NCI-H2171 treated with DMSO at 0.1 percent for 48 hours (cell line): ENCODE measurements around the gene JAM2.
"Not testable (repeated sequence)": the region's sequence is repeated elsewhere in the genome, so short reads cannot be mapped to it uniquely, and the experiment has no call there.

Experiments used
- DNase-seq: peaks from one replicate; lab custom pipeline; 2025; lab: John Stamatoyannopoulos, UW

JAM2 gene

GRCh38 chr21:25646474-25646873 is 7.4 kb downstream of the JAM2 start:
- DNase-seq, result no peak

DNA sequence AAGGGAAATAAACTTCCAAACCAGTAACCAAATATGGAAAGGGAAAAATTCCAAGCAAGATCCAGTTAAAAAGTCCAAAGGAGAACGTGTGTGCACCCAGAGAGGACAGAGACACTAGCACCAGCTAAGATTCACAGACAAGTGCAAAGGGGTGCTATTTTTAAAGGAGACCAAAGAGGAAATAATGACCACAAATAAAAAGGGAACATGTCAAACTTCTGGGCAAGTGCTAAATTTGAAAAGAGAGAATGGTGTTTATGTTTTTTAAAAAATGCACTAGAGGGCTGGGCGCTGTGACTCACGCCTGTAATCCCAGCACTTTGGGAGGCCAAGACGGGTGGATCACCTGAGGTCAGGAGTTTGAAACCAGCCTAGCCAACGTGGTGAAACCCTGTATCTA is 8.6 kb downstream of the JAM2 start:
- no peak for DNase-seq

GRCh38 chr21:25649146-25649545 is 10.1 kb downstream of the JAM2 start:
- no peak for DNase-seq

- no peak for DNase-seq
These were observed 17.4 kb downstream of the JAM2 start for GRCh38 chr21:25656412-25656811.

DNA sequence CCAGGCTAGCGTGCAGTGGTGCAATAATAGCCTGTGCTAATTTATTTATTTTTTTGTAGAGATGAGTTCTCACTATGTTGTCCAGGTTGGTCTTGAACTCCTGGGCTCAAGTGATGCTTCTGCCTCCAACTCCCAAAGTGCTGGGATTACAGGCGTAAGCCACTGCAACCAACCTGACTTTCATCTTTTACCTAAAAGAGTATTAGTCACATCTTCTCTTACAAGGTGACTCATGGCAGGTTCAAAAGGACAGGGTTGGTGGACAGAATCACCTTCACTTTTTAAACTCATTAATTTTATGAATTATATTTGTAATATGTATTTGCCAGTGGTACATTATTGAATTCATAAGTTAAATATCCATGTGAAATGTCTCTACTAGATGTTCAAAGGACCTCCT is 18.1 kb downstream of the JAM2 start:
- DNase-seq, result no peak

- DNase-seq, result no peak
These were observed 19.5 kb downstream of the JAM2 start for GRCh38 chr21:25658427-25659035.

DNA sequence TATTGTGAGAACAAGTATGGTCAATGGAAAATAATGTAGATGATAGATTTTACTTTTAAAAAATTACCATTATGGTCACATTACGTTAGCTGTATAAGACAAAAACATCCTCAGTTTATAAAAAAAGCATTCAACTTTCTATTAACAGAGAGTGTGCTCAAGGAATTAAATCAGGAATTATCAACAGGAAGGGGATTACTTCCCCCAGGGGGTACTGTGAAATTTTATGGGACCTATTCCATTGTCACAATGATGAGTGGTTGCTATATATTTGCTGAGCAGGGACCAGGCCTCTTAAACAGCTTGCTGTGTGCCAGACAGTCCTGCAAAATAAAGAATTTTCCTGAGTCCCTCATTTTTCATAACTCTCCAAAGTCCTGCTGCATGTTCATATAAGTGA is 21.2 kb downstream of the JAM2 start:
- DNase-seq, result no peak

DNA sequence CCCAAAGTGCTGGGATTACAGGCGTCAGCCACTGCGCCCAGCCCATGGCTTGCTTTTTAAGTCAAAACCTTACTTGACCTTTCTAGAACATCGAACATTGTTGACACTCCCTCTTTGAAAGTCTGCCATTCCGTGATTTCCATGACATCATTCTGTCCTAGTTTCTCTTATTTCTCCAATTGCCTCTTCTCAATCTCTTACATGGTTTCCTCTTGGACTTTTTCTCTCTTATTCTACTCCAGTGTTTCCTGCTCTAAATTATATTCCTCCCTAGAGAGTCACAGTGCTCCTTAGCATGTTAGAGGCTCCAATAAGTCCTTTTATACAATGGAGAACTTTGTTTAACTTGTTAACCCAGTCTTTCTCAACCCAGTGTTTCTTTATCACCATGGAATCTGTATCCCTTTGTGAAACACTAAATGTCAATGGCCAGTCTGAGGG is 25.5 kb downstream of the JAM2 start:
- DNase-seq, result no peak

GRCh38 chr21:25670726-25671125 is 31.7 kb downstream of the JAM2 start:
- DNase-seq, result no peak

- DNase-seq, result no peak
These were observed 37.4 kb downstream of the JAM2 start for GRCh38 chr21:25676451-25676850.

DNA sequence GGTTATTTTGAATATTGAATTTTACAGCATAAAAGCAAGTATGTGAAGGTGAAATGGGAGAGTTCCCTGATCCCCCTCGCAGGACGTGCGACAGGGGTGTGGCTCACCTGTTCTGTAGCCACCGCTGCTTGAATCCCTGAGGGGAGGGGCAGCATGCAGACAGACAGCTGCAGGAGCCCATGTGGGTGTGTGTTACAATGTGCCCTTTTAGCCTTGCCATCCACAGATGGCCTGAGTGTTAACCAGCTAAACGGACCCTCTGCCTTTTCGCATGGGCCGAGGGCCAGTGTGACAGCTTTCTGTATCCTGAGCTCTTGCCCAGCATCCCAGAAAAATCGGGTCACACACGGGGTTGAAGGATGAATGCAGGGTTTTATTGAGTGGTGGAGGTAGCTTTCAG is 43.3 kb downstream of the JAM2 start:
- DNase-seq, result no peak

DNA sequence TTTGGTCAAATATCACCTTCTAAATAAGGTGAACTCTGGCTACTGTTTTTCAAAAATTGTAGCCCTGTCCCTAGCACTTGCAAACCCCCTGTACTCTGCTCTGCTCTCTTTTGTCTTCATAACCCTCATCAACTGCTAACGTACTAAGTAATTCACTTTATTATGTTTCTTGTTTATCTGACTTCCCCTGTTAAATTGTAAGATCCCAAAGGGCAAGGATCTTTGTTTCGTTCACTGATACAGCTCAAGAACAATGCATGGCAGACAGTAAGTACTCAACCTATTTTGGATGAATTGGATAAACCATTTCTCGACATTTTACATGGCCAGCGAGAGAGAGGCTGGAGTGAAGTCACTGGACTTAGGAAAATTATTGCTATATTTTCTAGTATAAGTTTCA is 48.7 kb downstream of the JAM2 start:
- DNase-seq, result no peak

DNA sequence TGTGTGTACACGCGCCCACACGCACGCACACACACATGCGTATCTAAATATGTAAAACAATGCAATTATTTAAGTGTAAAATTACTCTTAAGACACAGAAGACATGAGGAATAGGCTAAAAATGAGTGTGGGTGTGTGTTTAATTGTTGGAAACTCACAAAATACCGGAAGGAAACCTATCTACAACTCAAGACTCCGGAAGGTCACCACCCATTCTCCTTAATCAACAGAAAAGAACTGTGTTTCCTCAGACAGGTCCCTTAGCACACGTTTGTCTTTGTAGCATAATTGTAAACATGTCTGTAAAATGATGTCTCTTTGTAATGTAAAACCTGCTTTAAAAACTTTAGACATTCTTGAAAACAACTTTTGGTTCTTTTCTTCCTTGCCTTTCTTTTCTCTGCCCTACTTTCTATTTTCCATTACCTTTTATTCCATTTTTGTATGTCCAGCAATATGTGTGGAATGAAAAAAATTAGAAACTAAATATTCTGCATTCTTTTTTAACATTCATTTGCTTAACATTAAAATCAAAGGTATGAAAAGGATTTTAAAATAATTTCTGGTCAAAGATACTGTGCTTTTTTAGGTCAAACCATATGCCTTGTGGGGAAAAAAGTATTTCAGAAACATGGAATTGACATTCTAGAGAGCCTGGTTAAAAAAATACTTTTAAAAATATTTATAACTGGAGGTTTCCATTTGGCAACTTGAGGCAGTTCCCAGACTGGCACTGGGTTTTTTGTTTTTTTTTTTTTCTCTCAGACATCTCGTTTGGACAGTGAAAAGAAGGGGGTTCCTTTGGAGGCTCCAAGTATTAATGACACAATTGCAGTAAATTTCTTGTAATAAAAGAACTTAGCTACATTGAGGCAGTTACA is 49.5 kb downstream of the JAM2 start:
- no peak for DNase-seq

DNA sequence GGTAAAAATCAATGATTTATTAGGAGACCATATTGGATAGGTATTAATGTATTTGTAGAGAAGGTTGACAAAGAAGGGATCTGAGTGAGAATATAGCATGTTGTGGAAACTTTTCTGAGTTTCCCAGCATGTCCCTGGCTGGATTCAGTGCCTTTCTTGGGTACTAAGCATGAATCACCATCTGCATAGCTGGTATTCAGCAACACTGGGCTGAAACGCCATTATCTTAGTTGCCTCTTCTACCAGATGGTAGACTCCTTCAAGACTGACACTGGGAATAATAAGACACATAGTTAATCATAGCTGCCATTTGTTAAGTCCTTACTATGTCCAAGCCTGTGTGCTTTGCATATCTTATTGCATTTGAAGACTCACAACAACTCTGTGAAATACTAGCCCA is 50.2 kb downstream of the JAM2 start:
- no peak for DNase-seq

DNA sequence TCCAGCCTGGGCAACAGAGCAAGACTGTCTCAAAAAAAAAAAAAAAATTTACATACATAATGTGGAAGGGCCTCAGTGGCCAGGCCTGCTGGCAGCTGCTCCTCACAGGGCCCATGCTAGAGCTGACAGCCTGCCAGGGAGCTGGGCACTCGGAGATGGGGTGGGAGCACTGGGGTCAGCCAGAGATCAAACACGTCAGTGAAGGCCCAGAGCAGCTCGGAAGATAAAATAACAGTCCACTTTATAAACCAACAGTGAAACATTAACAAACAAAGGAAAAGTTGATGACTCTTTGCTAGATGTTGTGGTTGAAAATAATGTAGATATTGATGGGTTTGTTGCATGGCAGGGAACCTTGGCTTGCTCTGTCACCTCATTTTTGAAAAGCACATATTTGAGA is 52.9 kb downstream of the JAM2 start:
- no peak for DNase-seq

- DNase-seq, result not testable (repeated sequence)
These were observed 56.4 kb downstream of the JAM2 start for GRCh38 chr21:25695461-25695860.

- no peak for DNase-seq
These were observed 61.7 kb downstream of the JAM2 start for GRCh38 chr21:25700741-25701140.

DNA sequence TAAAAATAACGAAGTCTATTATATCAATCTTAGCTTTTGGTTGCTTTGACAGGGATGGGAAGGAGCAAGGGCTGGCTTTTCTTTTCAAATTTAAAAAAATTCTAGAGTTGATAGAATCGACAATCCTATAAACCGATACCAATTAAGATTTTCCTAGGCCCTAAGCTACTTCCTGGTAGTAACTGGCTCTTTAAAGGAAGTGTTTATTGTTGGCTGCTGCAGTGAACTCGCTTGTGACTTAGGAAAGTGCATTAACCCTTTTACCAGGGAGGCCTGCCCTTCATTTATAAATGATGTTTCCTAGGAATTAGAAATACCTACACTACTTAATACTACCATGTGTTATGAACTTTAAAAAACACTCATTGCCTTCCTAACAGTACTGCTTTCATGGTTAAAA is 62.5 kb downstream of the JAM2 start:
- no peak for DNase-seq

- DNase-seq, result peak; percentile 47
These were observed 69.5 kb downstream of the JAM2 start for GRCh38 chr21:25708467-25709065.

- DNase-seq, result no peak
These were observed 70.7 kb downstream of the JAM2 start for GRCh38 chr21:25709684-25710265.

GRCh38 chr21:25710550-25710949 is 71.5 kb downstream of the JAM2 start:
- no peak for DNase-seq

DNA sequence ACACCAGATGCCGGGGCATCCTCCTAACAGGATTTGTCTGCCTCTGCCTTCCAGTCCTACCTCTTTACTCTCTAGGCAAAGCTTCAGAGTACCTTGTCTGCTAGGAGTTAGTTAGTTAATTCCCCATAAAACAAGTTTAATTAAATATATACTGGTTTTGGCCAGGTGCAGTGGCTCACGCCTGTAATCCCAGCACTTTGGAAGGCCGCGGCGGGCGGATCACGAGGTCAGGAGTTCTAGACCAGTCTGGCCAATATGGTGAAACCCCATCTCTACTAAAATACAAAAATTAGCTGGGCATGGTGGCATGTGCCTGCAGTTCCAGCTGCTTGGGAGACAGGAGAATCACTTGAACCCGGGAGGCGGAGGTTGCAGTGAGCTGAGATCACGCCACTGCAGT is 75.0 kb downstream of the JAM2 start:
- DNase-seq, result not testable (repeated sequence)
